Measurements from ENCODE around the gene SEZ6. TPM values are rescaled to one million over a fixed set of nuclear protein-coding genes. Genes with fewer than 3 reads are reported as not detected.

Gene SEZ6
- total and polyA plus RNA-seq, 2 donors (not counting 1 experiment from before 2014, with no cell fraction given) = not detected

DNA sequence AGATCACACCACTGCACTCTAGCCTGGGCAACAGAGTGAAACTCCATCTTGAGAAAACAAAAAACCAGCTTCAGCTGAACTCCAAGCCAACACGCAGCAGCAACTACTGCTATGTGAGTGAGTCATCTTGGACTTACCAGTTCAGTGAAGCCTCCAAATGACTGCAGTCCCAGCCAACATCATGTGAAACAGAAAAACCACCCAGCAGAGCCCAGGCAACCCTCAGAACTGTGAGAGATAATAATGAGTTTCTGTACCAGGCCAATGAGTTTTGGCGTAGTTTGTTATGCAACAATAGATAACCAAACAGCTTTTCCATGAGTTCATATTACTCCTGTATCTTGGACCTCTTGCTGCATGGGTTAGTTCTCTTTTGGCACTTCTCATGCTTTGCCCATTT is 77.8 kb downstream of the SEZ6 start:
- peaks cover 97% of the 10 kb centered on the region for H3K79me2 ChIP-seq (ENCODE audit: control insufficient read depth, insufficient read depth, low read length)
- peaks cover 52% of the 10 kb centered on the region for H3K4me1 Mint-ChIP-seq
- POLR2A ChIA-PET = no interaction called here

GRCh38 chr17:28926786-28927185 is 79.0 kb downstream of the SEZ6 start:
- no peak for DNase-seq
- ChIA-PET CTCF (interaction anchor here (0.6 to 2.2 kb wide), 12 partner anchors 10 to 200 kb away, joined by 3 to 14 read pairs (median 4); partner anchors contain the start of genes DHRS13, PHF12 and TLCD1), POLR2A (no interaction called here)
- Histone ChIP-seq H3K4me2 (replicated peaks; ENCODE audit: low read depth, low read length, poor library complexity, severe bottlenecking) (peak overlapping the region; percentile 32), H4K20me1 (ENCODE audit: control insufficient read depth, insufficient read depth, low read length, poor library complexity, severe bottlenecking) (peaks cover 53% of the 10 kb centered on the region), H3K9ac (ENCODE audit: low read length) (peak overlapping the region; percentile 24), H3K4me3 (ENCODE audit: control extremely low read depth in 1 of 5, extremely low read depth in 1 of 5, insufficient read depth in 1 of 5, low read depth in 2 of 5, low read length in 4 of 5) (no peak overlapping the region), H3K9me3 (ENCODE audit: control extremely low read depth in 1 of 3, control insufficient read depth in 2 of 3, insufficient read depth in 1 of 3, low read length in 2 of 3) (no peaks in the 10 kb centered on the region), H3K4me1 (ENCODE audit: control insufficient read depth in 2 of 2, insufficient read depth in 2 of 2, low read length in 2 of 2) (peaks cover 23 to 27% of the 10 kb centered on the region in 2 donors), H2AFZ (ENCODE audit: insufficient read depth, low read depth, low read length, poor library complexity, severe bottlenecking) (no peak overlapping the region), H3K36me3 (replicated peaks in 1 of 2; ENCODE audit: control extremely low read depth in 1 of 2, control insufficient read depth in 1 of 2, extremely low read depth in 1 of 2, insufficient read depth in 2 of 2, low read length in 1 of 2) (peaks cover 0 to 61% of the 10 kb centered on the region in 2 experiments), H3K27me3 (replicated peaks in 1 of 4; ENCODE audit: control extremely low read depth in 1 of 4, control insufficient read depth in 3 of 4, insufficient read depth in 4 of 4, low read length in 3 of 4) (no peaks in the 10 kb centered on the region), H3K27ac (ENCODE audit: low read length in 2 of 2) (peak overlapping the region; percentile 63 to 74), H3K79me2 (ENCODE audit: control insufficient read depth, insufficient read depth, low read length) (peaks cover 90% of the 10 kb centered on the region)
- Mint-ChIP-seq H3K9me3 (ENCODE audit: insufficient read depth) (peaks cover 2% of the 10 kb centered on the region), H3K4me3 (peak overlapping the region; percentile 72), H3K27ac (peak overlapping the region; percentile 89), H3K27me3 (no peaks in the 10 kb centered on the region), H3K4me1 (peaks cover 48% of the 10 kb centered on the region)
- TF ChIP-seq EZH2 (IDR thresholded peaks at IDR 0.05; ENCODE audit: borderline replicate concordance, insufficient read depth, low read depth, low read length, poor library complexity, severe bottlenecking) = no peak
- TF ChIP-seq, protein P1, sequence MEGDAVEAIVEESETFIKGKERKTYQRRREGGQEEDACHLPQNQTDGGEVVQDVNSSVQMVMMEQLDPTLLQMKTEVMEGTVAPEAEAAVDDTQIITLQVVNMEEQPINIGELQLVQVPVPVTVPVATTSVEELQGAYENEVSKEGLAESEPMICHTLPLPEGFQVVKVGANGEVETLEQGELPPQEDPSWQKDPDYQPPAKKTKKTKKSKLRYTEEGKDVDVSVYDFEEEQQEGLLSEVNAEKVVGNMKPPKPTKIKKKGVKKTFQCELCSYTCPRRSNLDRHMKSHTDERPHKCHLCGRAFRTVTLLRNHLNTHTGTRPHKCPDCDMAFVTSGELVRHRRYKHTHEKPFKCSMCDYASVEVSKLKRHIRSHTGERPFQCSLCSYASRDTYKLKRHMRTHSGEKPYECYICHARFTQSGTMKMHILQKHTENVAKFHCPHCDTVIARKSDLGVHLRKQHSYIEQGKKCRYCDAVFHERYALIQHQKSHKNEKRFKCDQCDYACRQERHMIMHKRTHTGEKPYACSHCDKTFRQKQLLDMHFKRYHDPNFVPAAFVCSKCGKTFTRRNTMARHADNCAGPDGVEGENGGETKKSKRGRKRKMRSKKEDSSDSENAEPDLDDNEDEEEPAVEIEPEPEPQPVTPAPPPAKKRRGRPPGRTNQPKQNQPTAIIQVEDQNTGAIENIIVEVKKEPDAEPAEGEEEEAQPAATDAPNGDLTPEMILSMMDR (IDR thresholded peaks at IDR 0.05) = no peak
- intact Hi-C loops (cut with micrococcal nuclease) = no loop called here
- ATAC-seq (ENCODE audit: low read depth) = no peak
- 89% methylated on average over 2 of the region's 4 CpGs for WGBS (ENCODE audit: insufficient coverage)

More for the DNA sequence above, 77.8 kb downstream of the SEZ6 start:
- no peak overlapping the region for H3K27ac ChIP-seq (ENCODE audit: low read length in 2 of 2)
- H3K9me3 ChIP-seq (ENCODE audit: control extremely low read depth in 1 of 3, control insufficient read depth in 2 of 3, insufficient read depth in 1 of 3, low read length in 2 of 3) = no peaks in the 10 kb centered on the region
- no peaks in the 10 kb centered on the region for H3K27me3 Mint-ChIP-seq
- TF ChIP-seq, protein P1 (IDR thresholded peaks at IDR 0.05) = no peak
- no peak for TF ChIP-seq EZH2 (IDR thresholded peaks at IDR 0.05; ENCODE audit: borderline replicate concordance, insufficient read depth, low read depth, low read length, poor library complexity, severe bottlenecking)
- H2AFZ ChIP-seq (ENCODE audit: insufficient read depth, low read depth, low read length, poor library complexity, severe bottlenecking) = no peak overlapping the region
- intact Hi-C loops (cut with micrococcal nuclease) = no loop called here
- no peak overlapping the region for H3K4me3 ChIP-seq (ENCODE audit: control extremely low read depth in 1 of 5, extremely low read depth in 1 of 5, insufficient read depth in 1 of 5, low read depth in 2 of 5, low read length in 4 of 5)
- 50% methylated on average over 1 of the region's 2 CpGs for WGBS (ENCODE audit: insufficient coverage)
- ATAC-seq (ENCODE audit: low read depth) (no peak), DNase-seq (no peak)
- peak overlapping the region; percentile 56 for H3K27ac Mint-ChIP-seq
- H3K27me3 ChIP-seq (replicated peaks in 1 of 4; ENCODE audit: control extremely low read depth in 1 of 4, control insufficient read depth in 3 of 4, insufficient read depth in 4 of 4, low read length in 3 of 4) = no peaks in the 10 kb centered on the region
- CTCF ChIA-PET = interaction anchor here (1.1 to 2.2 kb wide), 4 partner anchors 17 to 201 kb away, joined by 4 to 14 read pairs (median 8); partner anchors contain the start of gene TLCD1
- H3K4me3 Mint-ChIP-seq = no peak overlapping the region
- H4K20me1 ChIP-seq (ENCODE audit: control insufficient read depth, insufficient read depth, low read length, poor library complexity, severe bottlenecking) = peaks cover 62% of the 10 kb centered on the region
- no peak overlapping the region for H3K4me2 ChIP-seq (replicated peaks; ENCODE audit: low read depth, low read length, poor library complexity, severe bottlenecking)
- no peak overlapping the region for H3K9ac ChIP-seq (ENCODE audit: low read length)
- H3K9me3 Mint-ChIP-seq (ENCODE audit: insufficient read depth) = peaks cover 2% of the 10 kb centered on the region
- peaks cover 23 to 27% of the 10 kb centered on the region in 2 donors for H3K4me1 ChIP-seq (ENCODE audit: control insufficient read depth in 2 of 2, insufficient read depth in 2 of 2, low read length in 2 of 2)
- H3K36me3 ChIP-seq (replicated peaks in 1 of 2; ENCODE audit: control extremely low read depth in 1 of 2, control insufficient read depth in 1 of 2, extremely low read depth in 1 of 2, insufficient read depth in 2 of 2, low read length in 1 of 2) = peaks cover under 1 to 52% of the 10 kb centered on the region in 2 experiments
